ENCODE results near the gene IFTAP. TPM values are rescaled to one million over a fixed set of nuclear protein-coding genes. Genes with fewer than 3 reads are reported as not detected.
"Not testable (repeated sequence)": the region's sequence is repeated elsewhere in the genome, so short reads cannot be mapped to it uniquely, and the experiment has no call there.

IFTAP gene, protein sequence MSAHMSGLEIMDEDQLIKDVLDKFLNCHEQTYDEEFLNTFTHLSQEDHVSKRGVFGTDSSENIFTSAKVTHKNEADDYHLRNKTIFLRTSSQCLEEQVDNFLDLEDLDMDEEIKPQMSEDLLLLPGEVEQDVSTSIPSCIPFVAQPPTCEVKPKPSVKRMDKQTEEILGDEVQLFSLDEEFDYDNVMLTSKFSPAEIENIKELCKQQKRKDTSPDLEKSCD
- total RNA-seq (2022) (13.1 and 18.6 TPM in 2 replicates), Bru-seq, nascent RNA (percentile 47 among the genes with signal in this experiment), BruChase-seq, experiment 1, labeled RNA remaining after a 6-hour chase (percentile 41 among the genes with signal in this experiment), BruChase-seq, experiment 2, labeled RNA remaining after a 2-hour chase (percentile 45 among the genes with signal in this experiment)
- long read RNA-seq, transcript C11orf74-201 (6 exons, 863 nt) = major isoform, 6 of 26 reads
- long read RNA-seq, transcript C11orf74-208 (6 exons, 694 nt) = minor isoform, 5 of 26 reads
- long read RNA-seq, partial matches to known transcripts = 0 of 26 reads
- long read RNA-seq, other reads (novel, unspliced or antisense) = 12 of 26 reads

DNA sequence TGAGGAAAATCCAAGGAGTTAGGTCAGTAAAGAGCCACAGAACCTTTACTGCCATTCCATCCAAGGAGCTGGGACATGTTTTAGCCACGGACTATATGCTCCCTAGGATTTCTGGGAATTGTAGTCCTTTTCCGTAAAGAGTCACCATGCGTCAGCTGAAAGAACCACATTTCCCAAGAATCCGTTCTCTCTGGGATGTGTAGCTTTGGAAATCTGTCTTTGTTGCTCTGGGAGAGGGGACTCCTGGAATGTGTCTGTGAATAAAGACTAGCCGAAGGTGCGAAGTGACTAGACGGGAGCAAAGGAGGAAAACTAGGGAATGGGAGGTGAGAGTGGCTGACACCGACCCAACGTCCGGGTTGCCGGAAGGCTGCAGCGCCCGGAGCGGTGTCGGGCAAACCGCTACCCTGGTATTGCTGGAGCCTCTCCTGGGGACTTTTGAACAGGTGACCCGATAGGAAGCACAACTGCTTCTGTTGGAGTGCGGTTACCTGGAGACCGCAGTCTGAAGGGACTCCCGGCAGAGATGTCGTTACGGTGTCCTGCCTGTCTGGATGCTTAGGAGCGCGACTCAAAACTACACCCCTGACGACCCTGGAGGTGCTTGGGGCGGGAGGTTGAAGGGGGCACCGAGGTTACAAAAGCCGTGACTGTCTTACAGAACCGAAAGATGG lies at the start of gene IFTAP:
Gene IFTAP, plus strand, starts transcription at position 187 of the 674 bp plus-strand sequence. CDS start 15,602 bp downstream, outside the sequence.
- ChIA-PET POLR2A (interaction anchor here (0.6 to 0.9 kb wide), 4 partner anchors 54 to 180 kb away, joined by 3 read pairs; no protein-coding TSS in a partner anchor), CTCF (interaction anchor here (0.6 to 1.6 kb wide), 5 partner anchors 20 to 266 kb away, joined by 3 to 4 read pairs (median 3); no protein-coding TSS in a partner anchor)
- DNase-seq (ENCODE audit: unreplicated experiment) = peak; percentile 94
- intact Hi-C loops (cut with micrococcal nuclease) = no loop called here
- no peaks in the 10 kb centered on the region for H3K9me3 Mint-ChIP-seq (ENCODE audit: unreplicated experiment)
- TSS peak; percentile 56 for BruUV-seq (replicated peaks)
- H3K27ac Mint-ChIP-seq (ENCODE audit: low read depth, unreplicated experiment) = peak within 1 kb of the TSS; percentile 80
- H3K4me1 Mint-ChIP-seq (ENCODE audit: insufficient read depth, unreplicated experiment) = peaks cover 5% of the 10 kb centered on the region
- peak within 1 kb of the TSS; percentile 90 for H3K4me3 Mint-ChIP-seq (ENCODE audit: unreplicated experiment)
- peaks cover 38% of the 10 kb centered on the region for H3K27me3 Mint-ChIP-seq (ENCODE audit: insufficient read depth, unreplicated experiment)
- TF ChIP-seq, protein P1, sequence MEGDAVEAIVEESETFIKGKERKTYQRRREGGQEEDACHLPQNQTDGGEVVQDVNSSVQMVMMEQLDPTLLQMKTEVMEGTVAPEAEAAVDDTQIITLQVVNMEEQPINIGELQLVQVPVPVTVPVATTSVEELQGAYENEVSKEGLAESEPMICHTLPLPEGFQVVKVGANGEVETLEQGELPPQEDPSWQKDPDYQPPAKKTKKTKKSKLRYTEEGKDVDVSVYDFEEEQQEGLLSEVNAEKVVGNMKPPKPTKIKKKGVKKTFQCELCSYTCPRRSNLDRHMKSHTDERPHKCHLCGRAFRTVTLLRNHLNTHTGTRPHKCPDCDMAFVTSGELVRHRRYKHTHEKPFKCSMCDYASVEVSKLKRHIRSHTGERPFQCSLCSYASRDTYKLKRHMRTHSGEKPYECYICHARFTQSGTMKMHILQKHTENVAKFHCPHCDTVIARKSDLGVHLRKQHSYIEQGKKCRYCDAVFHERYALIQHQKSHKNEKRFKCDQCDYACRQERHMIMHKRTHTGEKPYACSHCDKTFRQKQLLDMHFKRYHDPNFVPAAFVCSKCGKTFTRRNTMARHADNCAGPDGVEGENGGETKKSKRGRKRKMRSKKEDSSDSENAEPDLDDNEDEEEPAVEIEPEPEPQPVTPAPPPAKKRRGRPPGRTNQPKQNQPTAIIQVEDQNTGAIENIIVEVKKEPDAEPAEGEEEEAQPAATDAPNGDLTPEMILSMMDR (IDR thresholded peaks at IDR 0.05; ENCODE audit: unreplicated experiment) = no peak
- no peaks in the 10 kb centered on the region for H3K36me3 Mint-ChIP-seq (ENCODE audit: insufficient read depth, unreplicated experiment)

DNA sequence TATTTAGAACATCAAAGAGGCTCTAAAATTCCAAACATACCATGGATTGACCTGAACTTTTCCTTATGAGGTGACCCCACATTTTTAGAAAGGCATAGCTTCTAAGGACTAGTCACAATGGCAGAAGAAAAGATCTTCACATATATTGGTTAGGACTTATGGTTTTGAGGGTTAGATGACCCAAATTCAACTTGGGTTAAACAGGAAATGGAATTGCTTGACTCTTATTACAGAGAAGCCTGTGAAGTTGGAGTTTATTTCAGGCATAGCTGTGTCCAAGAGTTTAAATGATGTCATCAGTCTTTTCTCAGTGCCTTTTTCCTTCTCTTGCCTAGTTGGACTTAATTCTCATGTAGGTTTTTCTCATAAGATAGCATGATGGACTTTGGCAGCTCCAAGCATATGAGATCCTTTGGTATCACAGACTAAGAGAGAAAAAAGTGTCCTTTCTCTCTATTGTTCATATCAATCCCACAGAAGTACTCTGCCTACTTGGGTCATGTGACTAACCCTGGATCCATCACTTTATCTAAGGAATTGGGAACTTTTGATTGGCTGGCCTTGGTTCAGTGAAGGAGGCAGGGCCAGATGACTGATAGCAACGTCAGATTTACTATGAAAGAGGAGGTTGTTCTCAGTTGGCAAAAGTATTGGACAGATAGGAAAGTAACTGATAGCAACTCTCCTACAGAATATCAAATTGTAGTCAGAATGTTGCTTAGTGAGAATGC lies 43.8 kb upstream of the IFTAP start:
- H3K9me3 Mint-ChIP-seq (ENCODE audit: unreplicated experiment) = peaks cover 7% of the 10 kb centered on the region
- H3K4me3 Mint-ChIP-seq (ENCODE audit: unreplicated experiment) = no peak overlapping the region
- TF ChIP-seq, protein P1 (IDR thresholded peaks at IDR 0.05; ENCODE audit: unreplicated experiment) = no peak
- H3K27ac Mint-ChIP-seq (ENCODE audit: low read depth, unreplicated experiment) = no peak overlapping the region
- no TSS peak for BruUV-seq (replicated peaks)
- DNase-seq (ENCODE audit: unreplicated experiment) = no peak
- ChIA-PET POLR2A (no interaction called here), CTCF (interaction anchor here (1.1 kb wide), 1 partner anchor 152 kb away, joined by 3 read pairs; no protein-coding TSS in a partner anchor)
- no peaks in the 10 kb centered on the region for H3K36me3 Mint-ChIP-seq (ENCODE audit: insufficient read depth, unreplicated experiment)
- H3K4me1 Mint-ChIP-seq (ENCODE audit: insufficient read depth, unreplicated experiment) = no peaks in the 10 kb centered on the region
- peaks cover 32% of the 10 kb centered on the region for H3K27me3 Mint-ChIP-seq (ENCODE audit: insufficient read depth, unreplicated experiment)
- intact Hi-C loops (cut with micrococcal nuclease) = no loop called here

DNA sequence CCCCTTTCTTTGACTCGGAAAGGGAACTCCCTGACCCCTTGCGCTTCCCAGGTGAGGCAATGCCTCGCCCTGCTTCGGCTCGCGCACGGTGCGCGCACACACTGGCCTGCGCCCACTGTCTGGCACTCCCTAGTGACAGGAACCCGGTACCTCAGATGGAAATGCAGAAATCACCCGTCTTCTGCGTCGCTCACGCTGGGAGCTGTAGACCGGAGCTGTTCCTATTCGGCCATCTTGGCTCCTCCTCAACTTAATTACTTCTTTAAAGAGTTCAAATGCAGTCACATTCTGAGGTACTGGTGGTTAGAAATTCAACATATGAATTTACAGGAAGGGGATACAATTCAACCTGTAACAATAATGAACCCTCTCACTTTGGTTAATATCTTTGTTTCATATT lies 36.9 kb upstream of the IFTAP start:
- H3K36me3 Mint-ChIP-seq (ENCODE audit: insufficient read depth, unreplicated experiment); H3K9me3 Mint-ChIP-seq (ENCODE audit: unreplicated experiment); intact Hi-C loops (cut with micrococcal nuclease); H3K27ac Mint-ChIP-seq (ENCODE audit: low read depth, unreplicated experiment); H3K4me3 Mint-ChIP-seq (ENCODE audit: unreplicated experiment); CTCF ChIA-PET; POLR2A ChIA-PET; BruUV-seq (replicated peaks); DNase-seq (ENCODE audit: unreplicated experiment); H3K4me1 Mint-ChIP-seq (ENCODE audit: insufficient read depth, unreplicated experiment): not testable (repeated sequence)
- H3K27me3 Mint-ChIP-seq (ENCODE audit: insufficient read depth, unreplicated experiment) = peaks cover 14% of the 10 kb centered on the region

DNA sequence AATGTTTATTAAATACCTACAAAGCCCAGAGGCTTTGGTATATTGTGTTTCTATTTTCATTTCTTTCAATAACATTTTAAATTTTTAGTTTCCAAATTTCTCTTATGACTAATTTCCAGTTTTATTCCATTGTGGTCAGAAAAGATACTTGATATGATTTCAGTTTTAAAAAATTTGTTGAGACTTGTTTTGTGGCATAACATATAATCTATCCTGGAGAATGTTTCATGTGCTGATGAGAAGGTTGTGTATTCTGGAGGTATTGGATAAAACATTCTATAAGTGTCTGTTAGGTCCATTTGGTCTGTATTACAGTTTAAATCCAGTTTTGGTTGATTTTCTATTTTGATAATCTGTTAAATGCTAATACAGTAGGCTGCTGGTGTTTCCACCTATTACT lies 36.3 kb upstream of the IFTAP start:
- DNase-seq (ENCODE audit: unreplicated experiment) = no peak
- POLR2A ChIA-PET = no interaction called here
- H3K27me3 Mint-ChIP-seq (ENCODE audit: insufficient read depth, unreplicated experiment) = peaks cover 14% of the 10 kb centered on the region
- intact Hi-C loops (cut with micrococcal nuclease) = no loop called here
- no peaks in the 10 kb centered on the region for H3K4me1 Mint-ChIP-seq (ENCODE audit: insufficient read depth, unreplicated experiment)
- no peak overlapping the region for H3K27ac Mint-ChIP-seq (ENCODE audit: low read depth, unreplicated experiment)
- CTCF ChIA-PET = no interaction called here
- no peak overlapping the region for H3K4me3 Mint-ChIP-seq (ENCODE audit: unreplicated experiment)
- H3K36me3 Mint-ChIP-seq (ENCODE audit: insufficient read depth, unreplicated experiment) = no peaks in the 10 kb centered on the region
- BruUV-seq (replicated peaks) = no TSS peak
- TF ChIP-seq, protein P1 (IDR thresholded peaks at IDR 0.05; ENCODE audit: unreplicated experiment) = no peak
- H3K9me3 Mint-ChIP-seq (ENCODE audit: unreplicated experiment) = no peaks in the 10 kb centered on the region
